GM23248 (cell line): ENCODE data around the gene MYH11. TPM values are rescaled to one million over a fixed set of nuclear protein-coding genes. Genes with fewer than 3 reads are reported as not detected.

ENCODE experiments used
- DNase-seq: peaks from one replicate; pipeline ENCODE4 v3.0.0-alpha.2; 2015
- H2AFZ ChIP-seq: fragments of 200-600 bp; sonication (generic); 2 replicates; pipeline ENCODE4 v1.6.1; 2016; ENCODE audit warnings: antibody characterized with exemption
- H3F3A ChIP-seq: fragments of 200-600 bp; sonication (generic); 2 replicates; pipeline ENCODE4 v1.6.1; 2016; ENCODE audit warnings: mild to moderate bottlenecking, antibody characterized with exemption, mixed run types; ENCODE audit not compliant: insufficient read depth
- H3K27ac ChIP-seq: fragments of 200-600 bp; sonication (generic); 2 replicates; pipeline ENCODE4 v1.5.1; 2016; ENCODE audit warnings: mild to moderate bottlenecking
- H3K27me3 ChIP-seq: fragments of 200-600 bp; sonication (generic); replicated peaks from 2 replicates; pipeline ENCODE4 v1.6.1; 2016; ENCODE audit warnings: mild to moderate bottlenecking; ENCODE audit not compliant: insufficient read depth
- H3K36me3 ChIP-seq: fragments of 200-600 bp; sonication (generic); 2 replicates; pipeline ENCODE4 v1.6.1; 2016; ENCODE audit warnings: low read depth, mild to moderate bottlenecking
- H3K4me1 ChIP-seq: fragments of 200-600 bp; sonication (generic); 2 replicates; pipeline ENCODE4 v1.6.1; 2016; ENCODE audit warnings: mild to moderate bottlenecking; ENCODE audit not compliant: insufficient read depth
- H3K4me2 ChIP-seq: fragments of 200-600 bp; sonication (generic); one replicate; pipeline ENCODE4 v1.6.1; 2016; ENCODE audit warnings: mild to moderate bottlenecking; ENCODE audit not compliant: unreplicated experiment
- H3K4me3 ChIP-seq: fragments of 200-600 bp; sonication (generic); 2 replicates; pipeline ENCODE4 v1.5.1; 2016; ENCODE audit warnings: mild to moderate bottlenecking
- H3K79me2 ChIP-seq: fragments of 200-600 bp; sonication (generic); 2 replicates; pipeline ENCODE4 v1.6.1; 2016; ENCODE audit warnings: mild to moderate bottlenecking; ENCODE audit not compliant: insufficient read depth
- H3K9ac ChIP-seq: fragments of 200-600 bp; sonication (generic); 2 replicates; pipeline ENCODE4 v1.6.1; 2016; ENCODE audit warnings: mild to moderate bottlenecking
- H3K9me2 ChIP-seq: fragments of 200-600 bp; sonication (generic); 2 replicates; pipeline ENCODE4 v1.6.1; 2016; ENCODE audit warnings: mixed run types, mild to moderate bottlenecking, moderate library complexity; ENCODE audit not compliant: insufficient read depth
- H3K9me3 ChIP-seq: fragments of 200-600 bp; sonication (generic); one replicate; pipeline ENCODE4 v1.6.1; 2017; ENCODE audit warnings: low read depth
- H4K20me1 ChIP-seq: fragments of 200-600 bp; sonication (generic); 2 replicates; pipeline ENCODE4 v1.6.0; 2016; ENCODE audit not compliant: insufficient read depth
- EZH2 ChIP-seq: fragments of 200-600 bp; sonication (generic); IDR thresholded peaks from 2 replicates; pipeline ENCODE4 v1.6.1; 2018; ENCODE audit warnings: antibody characterized with exemption, mild to moderate bottlenecking; ENCODE audit not compliant: insufficient read depth, poor library complexity, severe bottlenecking
- EZH2phosphoT487 ChIP-seq: fragments of 200-600 bp; sonication (generic); IDR thresholded peaks from 2 replicates; pipeline ENCODE4 v1.6.1; 2018; ENCODE audit warnings: antibody characterized with exemption, moderate library complexity, mild to moderate bottlenecking, low read depth; ENCODE audit not compliant: insufficient read depth
- WGBS, 2 experiments: methylation state at CpG; one replicate each; pipeline ENCODE4 v1.1.6; 2015 to 2017; ENCODE audit warnings: low lambda C conversion rate in 2 of 2, low coverage in 1 of 2; ENCODE audit errors: missing lambda C conversion rate in 2 of 2; 5-methylcytosine and 5-hydroxymethylcytosine counted together
- in situ Hi-C: fragments of 300-500 bp; cut with MboI; formaldehyde crosslinking; loops from 2 replicates; pipeline ENCODE4 v1.15.0; 2020
- polyA plus RNA-seq: library from polyadenylated mRNA; unstranded; fragments of >200 nt; fragmentation: Nextera tagmentation; extraction: Ambion mirVana; gene quantifications from 2 replicates; pipeline ENCODE4 v1.2.1, GENCODE V29; 2016
- total RNA-seq: library from RNA; depleted of rRNA; stranded (reverse); fragments of >200 nt; shearing (Covaris generic); gene quantifications from 2 replicates; pipeline ENCODE4 v1.2.3, GENCODE V29; 2014

The MYH11 gene
- total and polyA plus RNA-seq, 2 experiments from 2014 or later, result 0.79 TPM; not detected in 1

GRCh38 chr16:15748654-15749053, 108.2 kb downstream of the MYH11 start:
- Histone ChIP-seq H2AFZ (no peak overlapping the region), H3K4me2 (no peak overlapping the region), H3K9me3 (no peaks in the 10 kb centered on the region), H3K4me3 (no peak overlapping the region), H3F3A (no peaks in the 10 kb centered on the region), H3K4me1 (no peaks in the 10 kb centered on the region), H3K9me2 (no peaks in the 10 kb centered on the region), H3K27me3 (no peaks in the 10 kb centered on the region), H3K9ac (no peak overlapping the region), H4K20me1 (no peaks in the 10 kb centered on the region), H3K36me3 (no peaks in the 10 kb centered on the region), H3K27ac (no peak overlapping the region), H3K79me2 (no peaks in the 10 kb centered on the region)
- TF ChIP-seq EZH2 (no peak), EZH2phosphoT487 (no peak)
- WGBS, 2 experiments, result 67 to 72% methylated on average over 2 of the region's 2 CpGs
- in situ Hi-C loops, result no loop called here
- no peak for DNase-seq

DNA sequence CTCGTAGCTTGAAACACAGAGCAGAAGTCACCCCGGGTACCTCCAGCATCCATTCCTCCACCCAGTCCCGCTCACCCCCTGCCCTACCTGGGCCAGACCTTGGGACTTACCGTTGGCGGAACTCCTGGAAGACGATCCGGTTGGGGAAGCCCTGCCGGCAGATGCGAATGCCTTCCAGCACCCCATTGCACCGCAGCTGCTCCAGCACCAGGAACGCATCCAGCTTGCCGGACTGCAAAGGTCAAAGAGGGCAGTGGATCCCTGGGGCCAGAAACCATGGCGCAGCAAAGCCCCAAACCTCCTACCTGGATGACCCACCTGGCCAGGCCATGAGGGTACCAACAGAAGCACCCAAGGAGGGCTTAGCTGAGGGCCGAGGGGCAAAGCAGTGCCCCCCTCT, 108.9 kb downstream of the MYH11 start:
- in situ Hi-C loops, result no loop called here
- H3F3A ChIP-seq, result no peaks in the 10 kb centered on the region

GRCh38 chr16:15746332-15746731, 110.5 kb downstream of the MYH11 start:
- WGBS, 2 experiments, result 73 to 76% methylated on average over 6 of the region's 6 CpGs
- H3K79me2 ChIP-seq, result no peaks in the 10 kb centered on the region
- in situ Hi-C loops, result no loop called here
- H3K9ac ChIP-seq, result no peak overlapping the region
- no peaks in the 10 kb centered on the region for H3K36me3 ChIP-seq
- DNase-seq, result no peak
- H3K4me2 ChIP-seq, result no peak overlapping the region
- no peaks in the 10 kb centered on the region for H3K27me3 ChIP-seq
- no peaks in the 10 kb centered on the region for H3K9me3 ChIP-seq
- no peaks in the 10 kb centered on the region for H3F3A ChIP-seq
- no peak overlapping the region for H2AFZ ChIP-seq
- H3K9me2 ChIP-seq, result no peaks in the 10 kb centered on the region
- H3K4me1 ChIP-seq, result no peaks in the 10 kb centered on the region
- TF ChIP-seq EZH2phosphoT487, result no peak
- TF ChIP-seq EZH2, result no peak
- no peak overlapping the region for H3K4me3 ChIP-seq
- no peak overlapping the region for H3K27ac ChIP-seq
- H4K20me1 ChIP-seq, result no peaks in the 10 kb centered on the region

More for the DNA sequence above, 108.9 kb downstream of the MYH11 start:
- H3K27ac ChIP-seq, result no peak overlapping the region
- no peaks in the 10 kb centered on the region for H3K79me2 ChIP-seq
- 90 to 91% methylated on average over 12 to 14 of the region's 14 CpGs for WGBS, 2 experiments
- no peak for DNase-seq
- no peaks in the 10 kb centered on the region for H3K4me1 ChIP-seq
- no peak for TF ChIP-seq EZH2
- TF ChIP-seq EZH2phosphoT487, result no peak
- no peak overlapping the region for H2AFZ ChIP-seq
- H3K27me3 ChIP-seq, result no peaks in the 10 kb centered on the region
- no peaks in the 10 kb centered on the region for H3K9me2 ChIP-seq
- H3K36me3 ChIP-seq, result no peaks in the 10 kb centered on the region
- no peak overlapping the region for H3K4me3 ChIP-seq
- no peak overlapping the region for H3K9ac ChIP-seq
- no peaks in the 10 kb centered on the region for H4K20me1 ChIP-seq
- no peaks in the 10 kb centered on the region for H3K9me3 ChIP-seq
- H3K4me2 ChIP-seq, result no peak overlapping the region

DNA sequence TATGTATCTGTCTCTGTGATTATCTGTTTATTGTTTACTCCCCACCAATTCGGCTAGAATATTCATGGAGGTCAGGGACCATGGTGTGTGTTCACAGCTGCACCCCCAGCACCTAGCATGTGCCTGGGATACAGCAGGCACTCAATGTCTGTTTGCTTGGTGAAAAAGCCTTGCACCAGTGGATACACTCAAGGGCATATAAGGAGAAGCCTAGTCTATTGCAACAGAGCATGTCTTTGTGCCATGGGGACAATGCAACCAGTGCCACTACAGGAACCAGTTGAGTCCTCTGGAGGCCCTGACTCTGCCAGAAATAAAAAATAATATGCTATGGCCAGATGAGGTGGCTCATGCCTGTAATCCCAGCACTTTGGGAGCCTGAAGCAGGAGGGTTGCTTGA, 113.2 kb downstream of the MYH11 start:
- 67 to 73% methylated on average over 1 of the region's 1 CpG for WGBS, 2 experiments
- no peaks in the 10 kb centered on the region for H3K4me1 ChIP-seq
- in situ Hi-C loops, result no loop called here
- H3K27ac ChIP-seq, result no peak overlapping the region
- no peaks in the 10 kb centered on the region for H3K9me2 ChIP-seq
- H3K9ac ChIP-seq, result no peak overlapping the region
- DNase-seq, result no peak
- no peak overlapping the region for H2AFZ ChIP-seq
- H3K4me3 ChIP-seq, result no peak overlapping the region
- no peaks in the 10 kb centered on the region for H3K9me3 ChIP-seq
- no peaks in the 10 kb centered on the region for H3K27me3 ChIP-seq
- no peaks in the 10 kb centered on the region for H4K20me1 ChIP-seq
- no peak overlapping the region for H3K4me2 ChIP-seq
- H3K36me3 ChIP-seq, result no peaks in the 10 kb centered on the region
- H3K79me2 ChIP-seq, result no peaks in the 10 kb centered on the region
- H3F3A ChIP-seq, result no peaks in the 10 kb centered on the region
- TF ChIP-seq EZH2 (no peak), EZH2phosphoT487 (no peak)

- no peak overlapping the region for H3K9ac ChIP-seq
- H2AFZ ChIP-seq, result no peak overlapping the region
- no peaks in the 10 kb centered on the region for H3F3A ChIP-seq
- no peak overlapping the region for H3K4me2 ChIP-seq
- H3K79me2 ChIP-seq, result no peaks in the 10 kb centered on the region
- DNase-seq, result no peak
- no peak for TF ChIP-seq EZH2
- TF ChIP-seq EZH2phosphoT487, result no peak
- in situ Hi-C loops, result no loop called here
- H4K20me1 ChIP-seq, result no peaks in the 10 kb centered on the region
- no peak overlapping the region for H3K27ac ChIP-seq
- no peaks in the 10 kb centered on the region for H3K9me3 ChIP-seq
- WGBS, 2 experiments, result 89 to 92% methylated on average over 2 of the region's 2 CpGs
- H3K36me3 ChIP-seq, result no peaks in the 10 kb centered on the region
- no peaks in the 10 kb centered on the region for H3K9me2 ChIP-seq
- no peak overlapping the region for H3K4me3 ChIP-seq
- no peaks in the 10 kb centered on the region for H3K4me1 ChIP-seq
- H3K27me3 ChIP-seq, result no peaks in the 10 kb centered on the region
These were observed 114.1 kb downstream of the MYH11 start for GRCh38 chr16:15742716-15743115.
